ENCODE results near the gene CHST15. TPM values are rescaled to one million over a fixed set of nuclear protein-coding genes. Genes with fewer than 3 reads are reported as not detected.

The CHST15 gene
- polyA plus RNA-seq, 1 experiment, result 3.2 TPM

DNA sequence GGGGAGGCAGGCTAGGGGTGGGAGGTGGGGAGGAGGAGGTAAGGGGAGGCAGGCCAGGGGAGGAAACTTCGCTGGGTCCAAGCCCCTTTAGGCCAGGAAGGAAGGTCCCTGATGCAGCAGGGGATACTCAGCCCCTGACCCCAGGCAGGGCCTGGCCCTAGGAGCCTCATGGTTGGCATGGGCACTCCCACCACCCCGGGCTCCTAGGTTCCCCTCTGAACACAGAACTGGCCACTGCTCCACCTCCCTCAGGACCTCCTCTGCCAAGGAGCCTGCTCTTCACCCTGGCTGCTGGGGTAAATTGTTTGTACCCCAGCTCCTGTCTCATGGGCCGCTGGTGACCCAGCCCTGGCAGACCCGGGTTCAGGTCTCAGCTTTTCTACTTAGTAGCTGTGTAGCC lies 25.8 kb upstream of the CHST15 start:
- TF ChIP-seq, protein P1, sequence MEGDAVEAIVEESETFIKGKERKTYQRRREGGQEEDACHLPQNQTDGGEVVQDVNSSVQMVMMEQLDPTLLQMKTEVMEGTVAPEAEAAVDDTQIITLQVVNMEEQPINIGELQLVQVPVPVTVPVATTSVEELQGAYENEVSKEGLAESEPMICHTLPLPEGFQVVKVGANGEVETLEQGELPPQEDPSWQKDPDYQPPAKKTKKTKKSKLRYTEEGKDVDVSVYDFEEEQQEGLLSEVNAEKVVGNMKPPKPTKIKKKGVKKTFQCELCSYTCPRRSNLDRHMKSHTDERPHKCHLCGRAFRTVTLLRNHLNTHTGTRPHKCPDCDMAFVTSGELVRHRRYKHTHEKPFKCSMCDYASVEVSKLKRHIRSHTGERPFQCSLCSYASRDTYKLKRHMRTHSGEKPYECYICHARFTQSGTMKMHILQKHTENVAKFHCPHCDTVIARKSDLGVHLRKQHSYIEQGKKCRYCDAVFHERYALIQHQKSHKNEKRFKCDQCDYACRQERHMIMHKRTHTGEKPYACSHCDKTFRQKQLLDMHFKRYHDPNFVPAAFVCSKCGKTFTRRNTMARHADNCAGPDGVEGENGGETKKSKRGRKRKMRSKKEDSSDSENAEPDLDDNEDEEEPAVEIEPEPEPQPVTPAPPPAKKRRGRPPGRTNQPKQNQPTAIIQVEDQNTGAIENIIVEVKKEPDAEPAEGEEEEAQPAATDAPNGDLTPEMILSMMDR (IDR thresholded peaks at IDR 0.05; ENCODE audit: low read depth, low read length), result no peak
- no peak overlapping the region for H3K4me3 ChIP-seq (ENCODE audit: low read depth, low read length)
- no peaks in the 10 kb centered on the region; the same call in 1 of the 2 replicates for H3K9me3 ChIP-seq (ENCODE audit: control insufficient read depth, insufficient read depth, low read length)
- ChIA-PET POLR2A (no interaction called here), CTCF (no interaction called here)
- no peak for DNase-seq (ENCODE audit: low read depth, low spot score)
- H3K27ac ChIP-seq (ENCODE audit: low read depth, low read length), result no peak overlapping the region
- H3K27me3 ChIP-seq (ENCODE audit: control insufficient read depth, insufficient read depth, low read length), result peaks cover 8% of the 10 kb centered on the region

DNA sequence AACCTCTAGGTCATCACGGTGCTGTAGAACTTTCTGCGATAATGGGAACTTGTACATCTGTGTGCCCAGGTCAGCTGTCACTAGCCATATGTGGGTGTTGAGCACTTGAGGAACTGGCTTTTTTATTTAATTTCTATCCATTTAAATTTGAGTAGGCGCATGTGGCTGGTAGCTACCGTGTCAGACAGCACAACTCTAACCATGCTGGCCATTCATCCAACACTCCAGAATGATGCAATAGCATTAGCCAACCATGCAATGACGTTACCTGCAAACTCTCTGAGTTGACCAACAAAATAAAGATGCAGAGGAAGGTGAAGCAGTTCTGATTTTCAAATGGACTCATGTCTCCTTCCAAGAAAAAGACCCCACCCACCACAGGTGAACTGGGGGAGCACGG lies 24.4 kb upstream of the CHST15 start:
- TF ChIP-seq, protein P1 (IDR thresholded peaks at IDR 0.05; ENCODE audit: low read depth, low read length), result no peak

DNA sequence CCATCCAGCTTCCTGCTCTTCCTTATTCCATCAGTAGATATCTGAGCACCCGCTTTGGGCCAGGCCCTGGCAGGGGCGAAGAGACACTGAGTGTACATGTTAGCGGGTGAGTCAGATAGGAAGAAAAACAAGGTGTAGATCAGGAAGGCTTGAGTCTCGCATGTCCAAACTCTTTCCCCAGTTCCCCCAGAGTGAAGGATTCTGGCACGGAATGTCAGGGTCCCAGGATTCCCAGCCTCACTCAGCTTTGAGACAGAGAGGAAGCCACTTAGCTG lies 24.1 kb upstream of the CHST15 start:
- no peak for DNase-seq (ENCODE audit: low read depth, low spot score)
- H3K4me3 ChIP-seq (ENCODE audit: low read depth, low read length), result no peak overlapping the region
- CTCF ChIA-PET, result no interaction called here
- peaks cover 8% of the 10 kb centered on the region for H3K27me3 ChIP-seq (ENCODE audit: control insufficient read depth, insufficient read depth, low read length)
- H3K27ac ChIP-seq (ENCODE audit: low read depth, low read length), result no peak overlapping the region
- H3K9me3 ChIP-seq (ENCODE audit: control insufficient read depth, insufficient read depth, low read length), result no peaks in the 10 kb centered on the region; the same call in 1 of the 2 replicates
- POLR2A ChIA-PET, result no interaction called here
- TF ChIP-seq, protein P1 (IDR thresholded peaks at IDR 0.05; ENCODE audit: low read depth, low read length), result no peak

More for the DNA sequence above, 24.4 kb upstream of the CHST15 start:
- H3K9me3 ChIP-seq (ENCODE audit: control insufficient read depth, insufficient read depth, low read length), result no peaks in the 10 kb centered on the region; the same call in 1 of the 2 replicates
- H3K27me3 ChIP-seq (ENCODE audit: control insufficient read depth, insufficient read depth, low read length), result peaks cover 8% of the 10 kb centered on the region
- ChIA-PET CTCF (no interaction called here), POLR2A (no interaction called here)
- no peak overlapping the region for H3K4me3 ChIP-seq (ENCODE audit: low read depth, low read length)
- no peak for DNase-seq (ENCODE audit: low read depth, low spot score)
- H3K27ac ChIP-seq (ENCODE audit: low read depth, low read length), result no peak overlapping the region

DNA sequence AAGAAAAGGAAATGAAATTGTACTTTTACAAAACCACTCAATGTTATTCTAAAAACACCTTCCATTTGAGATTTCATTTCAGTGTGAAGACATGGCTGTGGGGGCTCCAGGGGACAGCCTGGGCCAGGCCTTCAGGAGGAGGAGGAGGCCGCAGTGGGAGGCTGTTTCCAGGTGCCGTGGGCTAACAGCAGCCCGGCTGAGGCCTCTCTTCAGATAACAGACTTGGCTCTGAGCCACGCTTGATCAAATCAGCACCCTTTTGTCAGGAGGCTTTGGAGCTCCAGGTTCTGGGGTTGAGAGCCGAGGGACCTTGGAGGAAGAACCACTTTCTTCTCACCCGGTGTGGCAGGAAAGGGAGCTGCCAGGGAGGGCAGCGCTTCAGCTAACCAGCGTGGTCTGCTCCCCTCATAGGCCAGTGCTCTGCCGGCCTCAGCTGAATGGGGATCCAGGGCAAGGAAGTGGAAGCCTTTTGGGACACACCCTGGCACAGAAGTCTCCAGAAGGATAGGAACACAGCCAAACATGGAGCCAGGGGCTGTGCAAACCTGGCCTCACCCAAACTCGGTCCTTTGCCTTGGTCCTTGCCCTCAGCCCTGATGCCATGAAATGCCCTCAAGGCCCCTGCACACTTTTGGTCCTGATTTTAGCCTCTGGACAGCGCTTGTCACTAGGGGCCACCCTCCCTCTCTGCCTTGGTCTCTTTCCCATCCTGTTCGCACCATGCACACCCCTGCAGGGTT lies 23.5 kb upstream of the CHST15 start:
- DNase-seq (ENCODE audit: low read depth, low spot score), result no peak
- POLR2A ChIA-PET, result no interaction called here
- TF ChIP-seq, protein P1 (IDR thresholded peaks at IDR 0.05; ENCODE audit: low read depth, low read length), result no peak
- H3K27ac ChIP-seq (ENCODE audit: low read depth, low read length), result no peak overlapping the region
- H3K9me3 ChIP-seq (ENCODE audit: control insufficient read depth, insufficient read depth, low read length), result no peaks in the 10 kb centered on the region; the same call in 1 of the 2 replicates
- CTCF ChIA-PET, result no interaction called here
- H3K4me3 ChIP-seq (ENCODE audit: low read depth, low read length), result no peak overlapping the region
- peaks cover 10% of the 10 kb centered on the region for H3K27me3 ChIP-seq (ENCODE audit: control insufficient read depth, insufficient read depth, low read length)

DNA sequence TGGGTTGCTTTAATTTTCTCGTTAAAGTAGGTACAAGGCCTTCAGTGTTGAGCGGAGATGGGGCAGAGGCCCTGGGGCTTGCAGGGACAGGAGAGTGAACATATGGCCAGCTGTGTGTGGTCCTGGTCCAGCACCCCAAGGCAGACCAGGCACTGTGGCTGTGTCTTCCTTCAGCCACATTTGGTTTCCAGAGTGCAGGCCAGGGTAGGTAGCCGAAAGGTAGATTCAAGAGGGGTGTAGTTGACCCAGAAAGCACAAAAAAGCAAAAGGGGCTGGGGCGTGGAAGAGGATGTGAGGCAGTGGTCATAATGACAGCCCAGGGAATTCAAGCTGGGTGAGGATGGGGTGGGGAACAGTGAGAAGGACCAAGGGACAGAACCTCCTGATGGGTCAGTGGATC lies 21.3 kb upstream of the CHST15 start:
- TF ChIP-seq, protein P1 (IDR thresholded peaks at IDR 0.05; ENCODE audit: low read depth, low read length), result no peak
- Histone ChIP-seq H3K27me3 (ENCODE audit: control insufficient read depth, insufficient read depth, low read length) (peaks cover 10% of the 10 kb centered on the region), H3K4me3 (ENCODE audit: low read depth, low read length) (no peak overlapping the region), H3K9me3 (ENCODE audit: control insufficient read depth, insufficient read depth, low read length) (no peaks in the 10 kb centered on the region; the same call in 1 of the 2 replicates), H3K27ac (ENCODE audit: low read depth, low read length) (no peak overlapping the region)
- ChIA-PET CTCF (no interaction called here), POLR2A (no interaction called here)
- DNase-seq (ENCODE audit: low read depth, low spot score), result no peak
